CD8-positive, alpha-beta memory T cell (primary cell): ENCODE measurements around the gene SLC51A. TPM values are rescaled to one million over a fixed set of nuclear protein-coding genes. Genes with fewer than 3 reads are reported as not detected.
"Not testable (repeated sequence)": the region's sequence is repeated elsewhere in the genome, so short reads cannot be mapped to it uniquely, and the experiment has no call there.

ENCODE experiments used
- CTCF ChIA-PET: fragments of 350-600 bp; sonication (Branson Sonifier 250); formaldehyde crosslinking; loops from one replicate; lab custom pipeline; 2021; ENCODE audit warnings: antibody characterized with exemption; lab: Charles Lee
- POLR2A ChIA-PET: fragments of 350-600 bp; sonication (Branson Sonifier 250); formaldehyde crosslinking; loops from one replicate; lab custom pipeline; 2021; ENCODE audit warnings: antibody characterized with exemption; lab: Charles Lee
- DNase-seq, 5 donors: peaks; one replicate each; pipeline versions ENCODE4 v3.0.0 to v3.0.0-alpha.2; 2020 to 2022; ENCODE audit warnings: mixed read lengths in 1 of 5
- H3K27ac ChIP-seq: one replicate; pipeline ENCODE4 v1.7.0; 2013; ENCODE audit warnings: low read depth, mild to moderate bottlenecking, low read length, moderate library complexity
- H3K27me3 ChIP-seq: 2 replicates; pipeline ENCODE4 v1.7.0; 2013; ENCODE audit warnings: low read length, mild to moderate bottlenecking; ENCODE audit not compliant: insufficient read depth, poor library complexity, severe bottlenecking
- H3K36me3 ChIP-seq: 2 replicates; pipeline ENCODE4 v1.7.0; 2013; ENCODE audit warnings: mild to moderate bottlenecking, low read length, moderate library complexity; ENCODE audit not compliant: insufficient read depth
- H3K4me1 ChIP-seq: 2 replicates; pipeline ENCODE4 v1.7.0; 2013; ENCODE audit warnings: mild to moderate bottlenecking, low read length, moderate library complexity; ENCODE audit not compliant: insufficient read depth
- H3K4me3 ChIP-seq: 2 replicates; pipeline ENCODE4 v1.7.0; 2013; ENCODE audit warnings: mild to moderate bottlenecking, low read length
- H3K9me3 ChIP-seq: 2 replicates; pipeline ENCODE4 v1.7.0; 2013; ENCODE audit warnings: mild to moderate bottlenecking, low read length
- H3K27ac Mint-ChIP-seq, 8 donors: one replicate each; pipeline ENCODE4 v1.8.0; 2020 to 2021; ENCODE audit warnings: mixed read lengths in 8 of 8, mild to moderate bottlenecking in 6 of 8, inconsistent platforms in 3 of 8, moderate library complexity in 3 of 8
- H3K27me3 Mint-ChIP-seq, 2 donors: one replicate each; pipeline ENCODE4 v1.8.0; 2020 to 2021; ENCODE audit warnings: mixed read lengths in 2 of 2, mild to moderate bottlenecking in 1 of 2, moderate library complexity in 1 of 2
- H3K36me3 Mint-ChIP-seq, 3 donors: one replicate each; pipeline ENCODE4 v1.8.0; 2020 to 2021; ENCODE audit warnings: mixed read lengths in 3 of 3, inconsistent platforms in 1 of 3, mild to moderate bottlenecking in 1 of 3
- H3K4me1 Mint-ChIP-seq, 3 donors: one replicate each; pipeline ENCODE4 v1.8.0; 2020 to 2021; ENCODE audit warnings: mixed read lengths in 3 of 3, inconsistent platforms in 1 of 3, mild to moderate bottlenecking in 1 of 3
- H3K4me3 Mint-ChIP-seq, 7 donors: one replicate each; pipeline ENCODE4 v1.8.0; 2020 to 2021; ENCODE audit warnings: mixed read lengths in 7 of 7, mild to moderate bottlenecking in 6 of 7, moderate library complexity in 4 of 7, inconsistent platforms in 2 of 7
- H3K9me3 Mint-ChIP-seq, 5 donors: one replicate each; pipeline ENCODE4 v1.8.0; 2020 to 2022; ENCODE audit warnings: mixed read lengths in 5 of 5, mild to moderate bottlenecking in 3 of 5, moderate library complexity in 2 of 5, inconsistent platforms in 1 of 5
- polyA plus RNA-seq: library from polyadenylated mRNA; unstranded; fragments of 300-500 nt; fragmentation: Illumina TruSeq; gene quantifications from one replicate; pipeline ENCODE4 v1.2.3, GENCODE V29; 2021
- total RNA-seq, 2 experiments: library from RNA; stranded (reverse); gene quantifications; one replicate each; pipeline ENCODE4 v1.2.3, GENCODE V29; 2021

The SLC51A gene
- total and polyA plus RNA-seq, 3 experiments from 2014 or later: 1.1 TPM; not detected in 2

- DNase-seq: no peak
- no peaks in the 10 kb centered on the region for H3K4me1 ChIP-seq
- H3K4me3 Mint-ChIP-seq: no peak overlapping the region
- peaks cover 4 to 16% (median 12%) of the 10 kb centered on the region in 3 donors for H3K4me1 Mint-ChIP-seq
- H3K27me3 ChIP-seq: no peaks in the 10 kb centered on the region
- no peaks in the 10 kb centered on the region for H3K27me3 Mint-ChIP-seq
- peak overlapping the region in 2 of 8 donors; percentile 60 to 77 for H3K27ac Mint-ChIP-seq
- H3K27ac ChIP-seq: no peak overlapping the region
- H3K4me3 ChIP-seq: no peak overlapping the region
- ChIA-PET CTCF (interaction anchor here (1.5 kb wide), 1 partner anchor 59 kb away, joined by 3 read pairs; no protein-coding TSS in a partner anchor), POLR2A (no interaction called here)
- no peaks in the 10 kb centered on the region for H3K9me3 ChIP-seq
- peaks cover 33% of the 10 kb centered on the region for H3K36me3 ChIP-seq
- no peaks in the 10 kb centered on the region for H3K9me3 Mint-ChIP-seq
- H3K36me3 Mint-ChIP-seq: peaks cover 3 to 67% (median 25%) of the 10 kb centered on the region in 3 donors
Observed at GRCh38 chr3:196238612-196239560, 22.6 kb downstream of the SLC51A start.

GRCh38 chr3:196240424-196240823 lies 24.1 kb downstream of the SLC51A start:
- CTCF ChIA-PET: interaction anchor here (0.9 kb wide), 1 partner anchor 17 kb away, joined by 3 read pairs; no protein-coding TSS in a partner anchor
- peaks cover 4 to 16% (median 12%) of the 10 kb centered on the region in 3 donors for H3K4me1 Mint-ChIP-seq
- H3K27ac ChIP-seq: no peak overlapping the region
- no peaks in the 10 kb centered on the region for H3K4me1 ChIP-seq
- no peak overlapping the region for H3K4me3 ChIP-seq
- H3K27me3 ChIP-seq: no peaks in the 10 kb centered on the region
- H3K36me3 ChIP-seq: peaks cover 33% of the 10 kb centered on the region
- H3K4me3 Mint-ChIP-seq: no peak overlapping the region
- peak overlapping the region in 1 of 8 donors; percentile 81 for H3K27ac Mint-ChIP-seq
- POLR2A ChIA-PET: interaction anchor here (0.6 kb wide), 1 partner anchor 1716 kb away, joined by 3 read pairs; no protein-coding TSS in a partner anchor
- no peaks in the 10 kb centered on the region for H3K9me3 Mint-ChIP-seq
- no peaks in the 10 kb centered on the region for H3K9me3 ChIP-seq
- H3K27me3 Mint-ChIP-seq: no peaks in the 10 kb centered on the region
- peaks cover 3 to 70% (median 26%) of the 10 kb centered on the region in 3 donors for H3K36me3 Mint-ChIP-seq
- no peak for DNase-seq

- H3K4me1 Mint-ChIP-seq: peaks cover 4 to 12% (median 10%) of the 10 kb centered on the region in 3 donors
- H3K27ac ChIP-seq: no peak overlapping the region
- DNase-seq: no peak
- no peaks in the 10 kb centered on the region for H3K9me3 Mint-ChIP-seq
- H3K4me1 ChIP-seq: no peaks in the 10 kb centered on the region
- peaks cover 40% of the 10 kb centered on the region for H3K36me3 ChIP-seq
- no peak overlapping the region for H3K27ac Mint-ChIP-seq
- H3K27me3 Mint-ChIP-seq: no peaks in the 10 kb centered on the region
- H3K36me3 Mint-ChIP-seq: peaks cover 3 to 75% (median 27%) of the 10 kb centered on the region in 3 donors
- H3K9me3 ChIP-seq: no peaks in the 10 kb centered on the region
- no peak overlapping the region for H3K4me3 Mint-ChIP-seq
- ChIA-PET CTCF (no interaction called here), POLR2A (no interaction called here)
- no peaks in the 10 kb centered on the region for H3K27me3 ChIP-seq
- no peak overlapping the region for H3K4me3 ChIP-seq
Observed at GRCh38 chr3:196241704-196242103, 25.4 kb downstream of the SLC51A start.

- H3K4me3 Mint-ChIP-seq, H3K27ac Mint-ChIP-seq, H3K4me1 ChIP-seq, H3K4me1 Mint-ChIP-seq, H3K27me3 ChIP-seq, H3K9me3 ChIP-seq, H3K4me3 ChIP-seq, CTCF ChIA-PET, POLR2A ChIA-PET, H3K27ac ChIP-seq, H3K27me3 Mint-ChIP-seq, H3K9me3 Mint-ChIP-seq, DNase-seq: not testable (repeated sequence)
- peaks cover 3 to 64% (median 17%) of the 10 kb centered on the region in 3 donors for H3K36me3 Mint-ChIP-seq
- peaks cover 37% of the 10 kb centered on the region for H3K36me3 ChIP-seq
Observed at GRCh38 chr3:196244166-196244565, 27.8 kb downstream of the SLC51A start.

- H3K36me3 Mint-ChIP-seq: peaks cover 0 to 51% (median 6%) of the 10 kb centered on the region in 3 donors
- H3K36me3 ChIP-seq: peaks cover 34% of the 10 kb centered on the region
- H3K27me3 Mint-ChIP-seq: no peaks in the 10 kb centered on the region
- ChIA-PET POLR2A (no interaction called here), CTCF (no interaction called here)
- H3K9me3 ChIP-seq: no peaks in the 10 kb centered on the region
- peak overlapping the region in 2 of 8 donors; percentile 10 to 72 for H3K27ac Mint-ChIP-seq
- H3K4me1 Mint-ChIP-seq: peaks cover 0 to 6% (median 4%) of the 10 kb centered on the region in 3 donors
- H3K27ac ChIP-seq: no peak overlapping the region
- H3K27me3 ChIP-seq: no peaks in the 10 kb centered on the region
- no peaks in the 10 kb centered on the region for H3K4me1 ChIP-seq
- no peak overlapping the region for H3K4me3 Mint-ChIP-seq
- no peaks in the 10 kb centered on the region for H3K9me3 Mint-ChIP-seq
- peak in 1 of 5 donors; percentile 10 for DNase-seq
- H3K4me3 ChIP-seq: no peak overlapping the region
Observed at GRCh38 chr3:196246612-196247308, 30.4 kb downstream of the SLC51A start.

- H3K4me1 ChIP-seq: no peaks in the 10 kb centered on the region
- no peak overlapping the region for H3K27ac ChIP-seq
- no peak for DNase-seq
- peaks cover 20% of the 10 kb centered on the region for H3K36me3 ChIP-seq
- Mint-ChIP-seq H3K9me3 (no peaks in the 10 kb centered on the region), H3K27me3 (no peaks in the 10 kb centered on the region), H3K4me3 (no peak overlapping the region), H3K36me3 (peaks cover 0 to 43% (median 4%) of the 10 kb centered on the region in 3 donors), H3K4me1 (peaks cover 4 to 8% (median 8%) of the 10 kb centered on the region in 3 donors), H3K27ac (peak overlapping the region in 2 of 8 donors; percentile 9 to 50)
- no peaks in the 10 kb centered on the region for H3K9me3 ChIP-seq
- H3K4me3 ChIP-seq: no peak overlapping the region
- POLR2A ChIA-PET: no interaction called here
- CTCF ChIA-PET: interaction anchor here (0.9 to 2.5 kb wide), 5 partner anchors 22 to 277 kb away, joined by 3 to 8 read pairs (median 5); partner anchors contain the start of gene DYNLT2B
- H3K27me3 ChIP-seq: no peaks in the 10 kb centered on the region
Observed at GRCh38 chr3:196251918-196252317, 35.6 kb downstream of the SLC51A start.

GRCh38 chr3:196254376-196255283 lies 38.3 kb downstream of the SLC51A start:
- CTCF ChIA-PET: interaction anchor here (0.9 to 3.3 kb wide), 8 partner anchors 8 to 271 kb away, joined by 3 to 20 read pairs (median 5); no protein-coding TSS in a partner anchor
- no peak overlapping the region for H3K27ac ChIP-seq
- H3K9me3 ChIP-seq: no peaks in the 10 kb centered on the region
- Mint-ChIP-seq H3K4me1 (peaks cover 4 to 10% (median 4%) of the 10 kb centered on the region in 3 donors), H3K36me3 (peaks cover 0 to 42% (median 8%) of the 10 kb centered on the region in 3 donors), H3K27ac (peak overlapping the region in 3 of 8 donors; percentile 4 to 65 (median 7)), H3K27me3 (no peaks in the 10 kb centered on the region), H3K9me3 (no peaks in the 10 kb centered on the region), H3K4me3 (no peak overlapping the region)
- H3K4me1 ChIP-seq: no peaks in the 10 kb centered on the region
- DNase-seq: no peak
- H3K36me3 ChIP-seq: peaks cover 8% of the 10 kb centered on the region
- H3K27me3 ChIP-seq: no peaks in the 10 kb centered on the region
- no peak overlapping the region for H3K4me3 ChIP-seq
- POLR2A ChIA-PET: interaction anchor here (0.6 kb wide), 1 partner anchor 290 kb away, joined by 3 read pairs; no protein-coding TSS in a partner anchor
